Fibroblast of pulmonary artery (primary cell): ENCODE measurements around the gene SPSB2.
A peak's percentile ranks its signal among the peaks of the same experiment; 100 is the strongest.

Experiments used
- DNase-seq: peaks from one replicate; pipeline ENCODE4 v3.0.0-alpha.2; 2010; ENCODE audit warnings: low read depth
- H3K4me3 ChIP-seq: replicated peaks from 2 replicates; pipeline ENCODE4 v1.5.1; 2011; ENCODE audit warnings: low read depth, mild to moderate bottlenecking, control low read depth, low read length, moderate library complexity
- CTCF ChIP-seq: IDR thresholded peaks from 2 replicates; pipeline ENCODE4 v1.5.1; 2011; ENCODE audit warnings: mild to moderate bottlenecking, control low read depth, low read length, inconsistent platforms; ENCODE audit errors: missing control alignments

The SPSB2 gene

GRCh38 chr12:6827437-6827911, 45.6 kb downstream of the SPSB2 start:
- DNase-seq = peak; percentile 80
- peak overlapping the region; percentile 28 for H3K4me3 ChIP-seq
- no peak for TF ChIP-seq CTCF

GRCh38 chr12:6826734-6827436, 46.2 kb downstream of the SPSB2 start:
- no peak for TF ChIP-seq CTCF
- no peak for DNase-seq
- no peak overlapping the region for H3K4me3 ChIP-seq

- no peak for TF ChIP-seq CTCF
- H3K4me3 ChIP-seq = no peak overlapping the region
- no peak for DNase-seq
These were observed 46.9 kb downstream of the SPSB2 start for GRCh38 chr12:6826125-6826733.

- peak overlapping the region; percentile 31 for H3K4me3 ChIP-seq
- TF ChIP-seq CTCF = peak; percentile 93
- DNase-seq = peak; percentile 88
These were observed 47.5 kb downstream of the SPSB2 start for GRCh38 chr12:6825398-6826124.

GRCh38 chr12:6824901-6825381, 48.2 kb downstream of the SPSB2 start:
- DNase-seq = peak; percentile 44
- peak overlapping the region; percentile 31 for H3K4me3 ChIP-seq
- TF ChIP-seq CTCF = no peak

- TF ChIP-seq CTCF = no peak
- no peak overlapping the region for H3K4me3 ChIP-seq
- no peak for DNase-seq
These were observed 48.9 kb downstream of the SPSB2 start for GRCh38 chr12:6824085-6824775.
